Uterus (tissue), 2 donors: ENCODE results near the gene LYPD3.

Experiments
- CTCF ChIP-seq, 4 experiments: fragments of 200-600 bp in 2 of 4; fragments of 450-650 bp in 2 of 4; sonication (generic) in 2 of 4; IDR thresholded peaks; one replicate each; pipeline ENCODE4 v1.5.1; 2016 to 2019; ENCODE audit warnings: antibody characterized with exemption in 4 of 4, mild to moderate bottlenecking in 2 of 4, moderate library complexity in 1 of 4
- POLR2A ChIP-seq, 2 donors: fragments of 450-650 bp; IDR thresholded peaks; one replicate each; pipeline ENCODE4 v1.6.1; 2016; ENCODE audit warnings: antibody characterized with exemption in 2 of 2, mild to moderate bottlenecking in 1 of 2, moderate library complexity in 1 of 2

DNA sequence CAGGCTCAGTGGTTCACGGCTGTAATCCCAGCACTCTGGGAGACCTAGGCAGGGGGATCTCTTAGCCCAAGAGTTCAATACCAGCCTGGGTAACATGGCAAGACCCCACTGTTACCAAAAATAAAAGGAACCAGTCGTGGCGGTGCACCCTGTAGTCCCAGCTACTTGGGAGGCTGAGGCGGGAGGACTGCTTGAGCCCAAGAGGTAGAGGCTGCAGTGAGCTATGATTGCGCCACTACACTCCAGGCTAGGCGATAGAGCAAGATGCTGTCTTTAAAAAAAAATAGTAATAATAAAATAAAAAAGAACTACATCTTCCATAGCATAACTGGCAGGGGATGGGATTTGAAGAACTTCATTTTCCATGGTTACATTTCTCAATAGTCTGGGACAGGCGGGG, 3.0 kb downstream of the LYPD3 start:
- TF ChIP-seq CTCF (IDR thresholded peaks at IDR 0.05), result no peak
- TF ChIP-seq POLR2A (IDR thresholded peaks at IDR 0.05), result no peak
